Measurements from ENCODE around the gene AGMAT. TPM values are rescaled to one million over a fixed set of nuclear protein-coding genes. Genes with fewer than 3 reads are reported as not detected.

Gene AGMAT, protein sequence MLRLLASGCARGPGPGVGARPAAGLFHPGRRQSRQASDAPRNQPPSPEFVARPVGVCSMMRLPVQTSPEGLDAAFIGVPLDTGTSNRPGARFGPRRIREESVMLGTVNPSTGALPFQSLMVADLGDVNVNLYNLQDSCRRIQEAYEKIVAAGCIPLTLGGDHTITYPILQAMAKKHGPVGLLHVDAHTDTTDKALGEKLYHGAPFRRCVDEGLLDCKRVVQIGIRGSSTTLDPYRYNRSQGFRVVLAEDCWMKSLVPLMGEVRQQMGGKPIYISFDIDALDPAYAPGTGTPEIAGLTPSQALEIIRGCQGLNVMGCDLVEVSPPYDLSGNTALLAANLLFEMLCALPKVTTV
- total RNA-seq, result 10 to 100 TPM; 15.3 to 16.6 TPM

DNA sequence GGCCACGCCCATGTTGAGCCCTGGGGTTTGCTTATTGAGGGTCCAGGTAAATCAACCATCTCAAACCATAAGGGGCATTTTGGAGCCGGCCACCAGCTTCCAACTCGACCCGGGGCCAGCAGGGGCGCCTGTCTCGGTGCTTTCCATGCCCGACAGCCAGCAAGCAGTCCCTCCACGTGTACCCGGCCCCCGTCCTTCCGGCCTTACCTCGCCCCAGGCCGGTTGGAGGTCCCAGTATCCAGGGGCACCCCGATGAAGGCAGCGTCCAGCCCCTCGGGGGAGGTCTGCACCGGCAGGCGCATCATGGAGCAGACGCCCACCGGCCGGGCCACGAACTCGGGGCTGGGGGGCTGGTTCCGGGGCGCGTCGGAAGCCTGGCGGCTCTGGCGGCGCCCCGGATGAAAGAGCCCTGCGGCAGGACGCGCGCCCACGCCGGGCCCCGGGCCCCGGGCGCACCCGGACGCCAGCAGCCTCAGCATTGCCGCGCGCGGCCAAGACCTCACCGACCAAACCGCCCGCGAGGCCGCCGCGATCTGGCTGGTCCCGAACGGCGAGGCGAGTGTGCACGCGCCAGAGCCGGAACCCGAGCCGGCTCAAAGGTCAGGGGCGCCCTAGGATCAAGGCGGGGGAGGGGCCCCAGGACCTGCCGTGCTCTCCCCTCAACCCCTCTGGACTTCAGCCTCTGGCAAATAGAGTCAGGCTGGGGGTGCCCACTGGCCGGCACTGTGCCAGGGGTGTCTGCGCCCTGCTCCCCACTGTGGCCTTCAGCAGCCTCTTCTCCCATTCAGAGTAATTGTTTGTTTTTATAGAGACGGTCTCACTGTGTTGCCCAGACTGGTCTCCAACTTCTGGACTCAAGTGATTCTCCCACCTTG is at the start of gene AGMAT:
Gene AGMAT (minus strand): TSS at position 563 of the 875 bp plus-strand sequence. CDS start 84 bp downstream, at position 479.
- ATAC-seq, result peak; percentile 87 to 88
- H3K36me3 Mint-ChIP-seq, result peaks cover 26 to 41% of the 10 kb centered on the region in 2 donors
- H3K27ac Mint-ChIP-seq, result peak within 1 kb of the TSS; percentile 91 to 94
- DNase-seq (ENCODE audit: low spot score in 2 of 2), result peak; percentile 64 to 78
- no peaks in the 10 kb centered on the region for H3K9me3 Mint-ChIP-seq

DNA sequence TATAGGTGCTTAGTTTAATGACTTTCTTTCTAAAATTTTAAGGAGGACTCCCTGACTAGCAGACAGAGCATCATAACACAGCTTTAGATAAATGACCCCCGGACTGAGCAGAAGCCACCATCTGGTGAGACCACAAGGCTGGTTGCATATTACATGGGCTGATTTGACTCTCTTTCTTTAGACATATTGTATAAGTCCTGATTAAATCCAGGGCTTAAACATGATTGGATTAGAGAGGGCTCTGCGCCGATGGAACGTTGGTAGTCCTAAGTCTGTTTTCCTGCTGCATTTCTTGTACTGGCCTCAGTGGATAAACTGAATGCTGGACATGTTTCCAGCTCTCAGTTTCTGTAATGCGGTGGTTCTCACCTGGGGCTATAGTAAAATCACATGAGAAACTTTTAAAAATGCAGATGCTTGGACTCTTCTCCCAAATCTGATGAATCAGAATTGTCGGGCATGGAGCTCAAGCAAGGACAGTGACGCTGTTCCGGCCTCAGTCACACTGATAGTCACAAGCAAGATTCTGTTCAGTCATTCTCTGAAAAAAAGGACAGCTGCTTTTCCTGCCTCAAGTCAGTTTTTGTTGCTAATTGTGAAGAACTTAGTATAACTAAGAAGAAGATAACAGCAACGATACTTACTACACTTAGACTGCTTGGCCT is 49.0 kb upstream of the AGMAT start:
- no peak overlapping the region for H3K27ac Mint-ChIP-seq
- ATAC-seq (no peak), DNase-seq (ENCODE audit: low spot score in 2 of 2) (no peak)
- no peaks in the 10 kb centered on the region for H3K9me3 Mint-ChIP-seq
- H3K36me3 Mint-ChIP-seq, result peaks cover 0 to 32% of the 10 kb centered on the region in 2 donors

DNA sequence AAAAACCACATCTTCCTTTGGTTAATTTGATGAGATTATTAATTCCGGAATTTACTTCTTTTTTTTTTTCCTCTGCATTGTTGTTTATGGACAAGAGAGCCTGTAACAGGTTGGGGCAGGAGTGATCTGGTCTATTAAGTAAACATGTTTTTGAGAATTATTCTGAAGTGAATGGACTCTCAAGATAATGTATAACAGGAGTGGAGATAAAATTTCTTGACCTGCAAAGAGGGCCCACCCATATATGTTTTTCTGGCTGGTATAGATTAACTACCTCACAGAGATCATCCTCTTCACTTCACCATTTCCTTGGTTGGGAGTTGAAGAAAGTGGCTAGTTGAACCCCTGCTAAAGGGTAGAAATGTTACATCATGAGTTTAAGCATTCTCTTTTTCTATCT is 43.2 kb upstream of the AGMAT start:
- H3K9me3 Mint-ChIP-seq, result no peaks in the 10 kb centered on the region
- peaks cover 0 to 22% of the 10 kb centered on the region in 2 donors for H3K36me3 Mint-ChIP-seq
- no peak for ATAC-seq
- DNase-seq (ENCODE audit: low spot score in 2 of 2), result no peak
- peak overlapping the region; percentile 2 to 30 for H3K27ac Mint-ChIP-seq

DNA sequence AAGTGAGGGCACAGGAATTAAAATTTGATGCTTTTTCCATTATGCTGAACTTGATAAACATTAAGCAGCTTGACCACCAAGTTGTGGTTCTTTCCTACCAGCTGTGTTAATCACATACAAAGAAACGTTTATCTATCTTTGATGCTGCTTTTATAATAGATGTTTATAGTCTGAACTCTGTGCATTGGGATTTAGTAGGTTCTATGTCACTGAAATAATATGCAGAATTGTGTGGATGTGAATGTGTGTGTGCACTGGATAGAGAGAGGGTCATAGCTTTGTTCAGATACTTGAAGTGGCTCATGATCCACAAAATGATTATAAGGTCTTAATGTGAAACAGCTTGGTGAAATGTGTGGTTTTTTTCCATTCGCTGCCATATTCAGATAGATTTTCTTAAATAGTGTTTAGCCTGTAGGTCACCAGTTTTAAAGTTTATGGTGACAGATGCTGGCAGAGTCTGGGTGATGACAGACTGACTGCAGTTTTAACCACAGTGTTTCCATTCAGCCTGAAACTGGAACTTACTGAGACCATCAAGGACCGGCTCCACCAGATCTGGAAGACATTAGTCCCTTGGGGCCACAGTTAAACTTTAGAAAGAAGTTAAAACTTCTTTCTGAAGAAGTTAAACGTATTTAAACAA is 42.6 kb upstream of the AGMAT start:
- peaks cover 0 to 28% of the 10 kb centered on the region in 2 donors for H3K36me3 Mint-ChIP-seq
- peak overlapping the region; percentile 2 to 30 for H3K27ac Mint-ChIP-seq
- DNase-seq (ENCODE audit: low spot score in 2 of 2) (no peak), ATAC-seq (peak; percentile 73 to 76)
- H3K9me3 Mint-ChIP-seq, result no peaks in the 10 kb centered on the region

DNA sequence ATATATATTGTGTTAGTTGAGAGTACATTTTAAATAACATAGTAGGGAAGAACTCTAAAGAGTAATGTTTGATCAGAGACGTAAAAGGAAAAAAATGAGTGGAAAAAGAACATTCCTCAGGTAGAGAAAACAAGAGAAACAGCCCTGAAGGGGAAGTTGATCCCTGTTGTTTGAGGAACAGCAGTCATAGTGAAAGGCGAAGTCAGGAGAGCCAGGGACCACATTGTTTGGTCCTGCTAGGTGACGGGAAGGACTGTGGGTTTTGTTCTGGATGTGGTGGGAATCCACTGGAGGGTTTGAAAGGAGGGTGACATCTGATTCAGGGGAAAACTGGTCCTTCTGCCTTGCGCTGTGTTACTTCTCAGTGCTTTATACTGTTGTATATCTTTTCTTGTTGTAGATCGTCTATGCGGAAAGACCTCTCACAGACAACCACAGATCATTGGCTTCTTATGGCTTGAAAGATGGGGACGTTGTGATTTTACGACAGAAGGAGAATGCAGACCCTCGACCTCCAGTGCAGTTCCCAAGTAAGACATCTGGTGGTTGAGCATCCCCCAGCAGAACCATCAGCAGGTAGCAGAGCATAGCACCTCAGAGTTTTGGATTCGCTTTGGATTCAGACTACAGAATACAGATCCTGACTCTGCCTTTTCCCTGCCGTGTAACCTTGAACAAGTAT is 41.6 kb upstream of the AGMAT start:
- Mint-ChIP-seq H3K36me3 (peaks cover 0 to 24% of the 10 kb centered on the region in 2 donors), H3K27ac (peak overlapping the region in 1 of 2 donors; percentile 61), H3K9me3 (no peaks in the 10 kb centered on the region)
- no peak for DNase-seq (ENCODE audit: low spot score in 2 of 2)
- ATAC-seq, result no peak

DNA sequence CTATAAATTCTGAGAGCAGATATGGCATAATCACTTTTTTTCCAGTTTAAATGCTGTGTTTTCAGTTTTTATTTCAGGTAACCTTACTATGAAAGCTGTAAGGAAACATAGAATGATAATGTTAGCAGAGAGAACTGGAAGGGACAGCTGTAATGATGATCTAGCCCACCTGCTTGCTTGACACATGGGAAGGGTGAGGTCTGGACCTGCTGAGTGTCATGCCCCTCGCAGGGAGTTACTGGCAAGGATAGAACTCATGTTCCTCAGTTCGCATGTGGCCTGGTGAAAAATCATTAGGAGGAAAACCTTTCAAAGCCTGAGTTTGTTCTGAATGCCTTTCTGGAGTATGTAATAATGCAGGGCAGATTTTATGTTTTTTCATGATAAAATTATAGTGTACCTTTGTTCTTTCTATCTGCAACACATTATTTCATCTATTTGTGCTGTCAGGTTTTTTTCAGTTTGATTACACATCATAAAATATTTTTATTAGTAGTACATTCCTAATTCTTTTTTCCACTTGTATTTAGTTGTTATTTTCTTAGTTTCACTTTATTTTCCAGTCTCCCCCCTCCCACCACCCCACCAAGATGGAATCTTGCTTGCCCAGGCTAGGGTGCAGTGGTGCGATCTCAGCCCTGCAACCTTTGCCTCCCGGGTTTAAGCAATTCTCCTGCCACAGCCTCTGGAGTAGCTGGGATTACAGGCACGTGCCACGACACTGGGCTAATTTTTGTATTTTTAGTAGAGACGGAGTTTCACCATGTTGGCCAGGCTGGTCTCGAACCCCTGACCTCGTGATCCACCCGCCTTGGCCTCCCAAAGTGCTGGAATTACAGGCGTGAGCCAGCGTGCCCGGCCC is 40.4 kb upstream of the AGMAT start:
- Mint-ChIP-seq H3K36me3 (peaks cover 0 to 13% of the 10 kb centered on the region in 2 donors), H3K27ac (no peak overlapping the region), H3K9me3 (no peaks in the 10 kb centered on the region)
- ATAC-seq (no peak), DNase-seq (ENCODE audit: low spot score in 2 of 2) (no peak)

DNA sequence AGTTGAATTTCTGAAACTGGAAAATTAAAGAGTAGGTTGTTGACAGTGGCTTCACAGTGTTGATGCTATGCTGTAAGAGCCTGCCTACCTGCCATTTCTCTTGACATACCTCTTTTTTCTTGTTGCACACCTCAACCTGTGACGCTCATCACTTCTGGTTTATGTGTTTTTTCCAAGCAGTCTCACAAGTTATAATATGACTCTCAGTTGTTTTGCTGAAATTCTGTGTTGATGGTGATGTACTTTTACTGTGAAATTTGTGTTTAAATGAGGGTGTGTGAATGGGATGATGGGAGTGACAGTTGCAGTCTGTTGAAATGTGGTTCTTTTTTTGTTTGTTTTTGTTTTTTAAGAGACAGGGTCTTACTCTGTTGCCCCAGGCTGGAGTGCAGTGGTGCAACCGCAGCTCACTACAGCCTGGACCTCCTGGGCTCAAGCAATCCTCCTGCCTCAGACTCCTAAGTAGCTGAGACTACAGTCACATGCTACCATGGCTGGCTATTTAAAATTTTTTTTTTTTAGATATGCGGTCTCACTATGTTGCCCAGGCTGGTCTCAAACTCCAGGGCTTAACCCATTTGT is 39.4 kb upstream of the AGMAT start:
- H3K36me3 Mint-ChIP-seq, result peaks cover 0 to 7% of the 10 kb centered on the region in 2 donors
- peak overlapping the region in 1 of 2 donors; percentile 10 for H3K27ac Mint-ChIP-seq
- no peak for DNase-seq (ENCODE audit: low spot score in 2 of 2)
- ATAC-seq, result peak in 1 of 2 donors; percentile 35
- H3K9me3 Mint-ChIP-seq, result no peaks in the 10 kb centered on the region

DNA sequence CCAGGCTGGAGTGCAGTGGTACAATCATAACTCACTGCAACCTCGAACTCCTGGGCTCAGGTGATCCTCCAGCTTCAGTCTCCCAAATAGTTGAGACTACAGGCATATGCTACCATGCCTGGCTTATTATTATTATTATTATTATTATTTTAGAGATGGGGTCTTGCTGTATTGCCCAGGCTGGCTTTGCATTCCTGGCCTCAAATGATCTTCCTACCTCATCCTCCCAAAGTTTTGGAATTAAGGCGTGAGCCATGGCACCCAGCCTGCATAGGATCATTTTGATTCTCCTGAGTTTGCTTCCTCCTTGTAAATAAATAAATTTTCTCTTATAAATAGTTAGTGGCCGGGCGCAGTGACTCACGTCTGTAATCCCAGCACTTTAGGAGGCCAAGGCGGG is 38.6 kb upstream of the AGMAT start:
- H3K36me3 Mint-ChIP-seq, result peaks cover 2 to 13% of the 10 kb centered on the region in 2 donors
- ATAC-seq, result no peak

DNA sequence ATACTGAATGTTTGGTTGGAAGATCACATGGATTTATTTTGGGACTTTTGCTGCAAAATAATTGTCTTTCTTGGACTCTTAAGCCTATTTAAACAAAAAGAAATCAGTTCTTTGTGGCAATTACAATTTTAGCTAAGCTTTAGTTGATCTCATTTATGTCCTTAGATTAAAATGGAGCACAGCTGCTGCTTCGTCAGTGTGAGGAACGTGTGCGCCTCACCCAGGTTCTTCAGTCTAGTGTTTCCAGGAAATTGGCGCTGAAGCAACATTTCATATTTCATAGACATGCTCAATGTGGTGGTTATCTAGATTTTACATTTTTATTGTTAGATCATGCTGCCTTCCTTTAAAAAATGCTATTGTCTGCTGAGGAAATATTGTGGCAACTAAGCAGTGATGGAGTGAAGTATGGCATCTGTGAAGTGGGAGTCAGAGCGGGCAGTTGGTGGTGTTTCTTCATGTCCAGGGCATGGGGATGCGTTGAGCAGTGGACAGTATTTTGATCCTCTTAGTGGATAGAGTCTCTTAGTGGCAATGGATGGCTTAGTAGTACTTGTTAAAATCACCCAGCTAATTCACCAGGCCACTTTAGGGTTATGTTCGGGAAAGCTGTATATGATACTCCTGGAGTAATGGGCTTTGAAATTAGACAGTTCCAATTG is 38.0 kb upstream of the AGMAT start:
- peaks cover 7 to 18% of the 10 kb centered on the region in 2 donors for H3K36me3 Mint-ChIP-seq
- DNase-seq (ENCODE audit: low spot score in 2 of 2) (no peak), ATAC-seq (no peak)
- H3K9me3 Mint-ChIP-seq, result no peaks in the 10 kb centered on the region
- peak overlapping the region; percentile 20 to 90 for H3K27ac Mint-ChIP-seq

More for the DNA sequence above, 38.6 kb upstream of the AGMAT start:
- no peaks in the 10 kb centered on the region for H3K9me3 Mint-ChIP-seq
- H3K27ac Mint-ChIP-seq, result peak overlapping the region in 1 of 2 donors; percentile 57
- DNase-seq (ENCODE audit: low spot score in 2 of 2), result no peak

DNA sequence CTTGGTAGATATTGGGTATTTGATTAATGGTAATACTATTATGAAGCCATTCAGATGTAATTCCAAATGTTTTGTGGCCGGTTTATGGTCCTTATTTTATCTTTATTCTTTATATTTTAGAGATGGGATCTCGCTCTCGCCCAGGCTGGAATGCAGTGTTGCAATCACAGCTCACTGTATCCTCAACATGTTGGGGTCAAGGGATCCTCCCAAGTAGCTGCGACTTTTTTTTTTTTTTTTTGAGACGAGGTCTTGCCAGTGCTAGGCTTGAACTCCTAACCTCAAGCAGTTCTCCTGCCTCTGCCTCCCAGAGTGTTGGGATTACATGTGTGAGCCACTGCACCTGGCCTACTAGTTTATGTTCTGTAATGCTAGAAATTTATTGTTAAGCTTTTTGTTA is 37.1 kb upstream of the AGMAT start:
- no peaks in the 10 kb centered on the region for H3K9me3 Mint-ChIP-seq
- no peak for ATAC-seq
- DNase-seq (ENCODE audit: low spot score in 2 of 2), result no peak
- peaks cover 8 to 19% of the 10 kb centered on the region in 2 donors for H3K36me3 Mint-ChIP-seq
- H3K27ac Mint-ChIP-seq, result no peak overlapping the region

DNA sequence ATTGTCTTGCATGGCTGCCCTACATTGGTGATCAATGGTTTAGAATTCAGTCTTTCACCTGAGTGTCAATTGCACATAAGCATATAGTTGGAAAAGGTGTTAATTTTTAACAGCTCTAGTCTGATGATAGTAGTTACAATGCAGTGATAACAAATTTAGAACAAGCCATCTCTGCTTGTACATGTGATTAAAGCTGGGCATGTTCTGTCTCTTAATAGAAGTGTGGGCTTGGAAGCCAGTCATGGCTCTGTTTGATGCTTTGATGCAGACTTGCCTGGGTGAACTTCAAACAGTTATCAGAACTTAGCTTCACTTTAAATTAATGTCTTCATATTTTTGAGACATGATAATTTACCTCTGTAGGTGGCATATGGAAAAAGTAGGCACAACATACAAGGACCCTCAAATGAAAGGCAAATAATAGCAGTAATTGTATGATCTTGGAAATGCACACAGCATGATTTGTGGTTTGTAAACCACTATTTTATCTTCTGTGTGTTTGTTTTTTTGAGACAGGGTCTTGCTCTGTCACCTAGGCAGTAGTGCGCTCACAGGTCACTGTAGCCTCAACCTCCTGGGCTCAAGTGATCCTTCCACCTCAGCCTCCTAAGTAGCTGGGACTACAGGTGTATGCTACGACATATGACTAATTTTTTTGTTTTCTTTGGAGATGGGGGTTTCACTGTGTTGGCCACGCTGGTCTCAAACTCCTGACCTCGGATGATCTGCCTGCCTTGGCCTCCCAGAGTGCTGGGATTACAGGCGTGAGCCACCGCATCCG is 36.2 kb upstream of the AGMAT start:
- DNase-seq (ENCODE audit: low spot score in 2 of 2) (no peak), ATAC-seq (no peak)
- no peaks in the 10 kb centered on the region for H3K9me3 Mint-ChIP-seq
- H3K27ac Mint-ChIP-seq, result no peak overlapping the region
- H3K36me3 Mint-ChIP-seq, result peaks cover 8 to 19% of the 10 kb centered on the region in 2 donors

DNA sequence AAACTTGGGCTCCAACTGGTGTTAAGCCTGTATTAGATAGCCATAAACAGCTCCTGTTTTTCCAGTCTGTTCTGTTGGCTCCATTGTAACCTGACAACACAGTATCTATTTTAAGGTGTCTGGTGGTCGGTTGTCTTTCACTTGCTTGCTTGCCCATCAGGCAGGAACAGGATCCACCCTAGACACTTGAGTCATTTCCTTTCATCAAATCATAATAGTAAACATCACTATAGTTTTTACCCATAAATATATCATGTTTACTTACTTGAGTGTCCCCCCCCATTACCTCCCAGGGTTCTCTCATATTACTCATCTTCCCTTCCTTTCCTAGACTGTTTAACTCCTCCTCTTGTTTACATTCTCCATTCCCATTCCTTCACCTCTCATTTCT is 35.3 kb upstream of the AGMAT start:
- H3K9me3 Mint-ChIP-seq, result no peaks in the 10 kb centered on the region
- no peak overlapping the region for H3K27ac Mint-ChIP-seq
- ATAC-seq (no peak), DNase-seq (ENCODE audit: low spot score in 2 of 2) (no peak)
- peaks cover 8 to 19% of the 10 kb centered on the region in 2 donors for H3K36me3 Mint-ChIP-seq

DNA sequence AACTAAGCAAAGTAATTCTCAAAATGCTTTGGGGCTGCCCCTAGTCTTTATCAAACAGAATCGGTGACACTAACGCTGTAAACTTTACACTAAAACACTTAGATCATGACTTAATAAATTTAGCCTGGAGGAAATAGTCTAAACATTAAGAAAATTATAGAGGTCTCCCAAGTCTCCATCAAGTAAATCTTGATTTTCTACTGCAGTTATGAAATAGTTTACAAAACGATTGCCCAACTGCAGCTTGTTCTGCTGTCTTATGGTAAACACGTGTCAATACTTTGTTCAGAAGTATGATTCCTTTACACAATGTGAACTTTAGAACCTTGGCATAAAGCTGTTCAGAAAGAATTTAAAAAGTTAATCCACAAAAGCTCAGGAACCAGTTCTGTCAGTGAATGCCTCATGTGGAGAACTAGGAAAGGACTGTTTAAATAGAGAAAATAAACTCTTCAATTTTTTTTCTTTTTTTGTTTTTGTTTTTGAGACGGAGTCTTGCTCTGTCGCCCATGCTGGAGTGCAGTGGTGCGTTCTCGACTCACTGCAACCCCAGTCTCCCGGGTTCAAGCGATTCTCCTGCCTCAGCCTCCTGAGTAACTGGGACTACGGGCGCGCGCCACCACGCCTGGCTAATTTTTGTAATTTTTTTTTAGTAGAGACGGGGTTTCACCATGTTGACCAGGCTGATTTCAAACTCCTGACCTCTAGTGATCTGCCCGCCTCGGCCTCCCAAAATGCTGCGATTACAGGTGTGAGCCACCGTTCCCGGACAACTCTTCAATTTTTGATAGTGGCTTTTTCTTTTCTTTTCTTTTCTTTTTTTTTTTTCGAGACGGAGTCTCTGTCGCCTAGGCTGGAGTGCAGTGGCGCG is 34.0 kb upstream of the AGMAT start:
- DNase-seq (ENCODE audit: low spot score in 2 of 2), result no peak
- H3K27ac Mint-ChIP-seq, result peak overlapping the region; percentile 89 to 93
- peaks cover 8 to 19% of the 10 kb centered on the region in 2 donors for H3K36me3 Mint-ChIP-seq
- H3K9me3 Mint-ChIP-seq, result no peaks in the 10 kb centered on the region
- ATAC-seq, result no peak

All from activated naive CD4-positive, alpha-beta T cell treated with anti-CD3 and anti-CD28 coated beads, Interleukin-2, amount 50 U/mL, for 72 hours (primary cell).